CD4-positive, alpha-beta T cell (primary cell): ENCODE data around the gene NUAK1. TPM values are rescaled to one million over a fixed set of nuclear protein-coding genes. Genes with fewer than 3 reads are reported as not detected.

Experiments
- ATAC-seq: fragments of 200-7000 bp; cut with Tn5 transposase; one replicate; pipeline ENCODE4 v1.10.0; 2022; ENCODE audit warnings: mild to moderate bottlenecking; ENCODE audit not compliant: poor library complexity
- CTCF ChIA-PET: fragments of 350-600 bp; sonication (Branson Sonifier 250); formaldehyde crosslinking; loops from one replicate; lab custom pipeline; 2021; ENCODE audit warnings: antibody characterized with exemption, inconsistent platforms; lab: Charles Lee
- POLR2A ChIA-PET: fragments of 350-600 bp; sonication (Branson Sonifier 250); formaldehyde crosslinking; loops from one replicate; lab custom pipeline; 2021; ENCODE audit warnings: antibody characterized with exemption, inconsistent platforms; lab: Charles Lee
- DNase-seq, 14 experiments: peaks; one replicate each; pipeline ENCODE4 v3.0.0-alpha.2; 2013 to 2020; ENCODE audit warnings: mixed read lengths in 2 of 14
- H3K27ac ChIP-seq, 2 donors: one replicate each; pipeline versions ENCODE4 v1.5.1 to v1.7.0; 2013; ENCODE audit warnings: low read length in 2 of 2, low read depth in 1 of 2, mild to moderate bottlenecking in 1 of 2
- H3K27me3 ChIP-seq, 2 experiments: 1 replicate in 1 of 2; 2 replicates in 1 of 2; pipeline versions ENCODE4 v1.6.1 to v1.7.0; 2013; ENCODE audit warnings: low read length in 2 of 2, control low read depth in 1 of 2, mild to moderate bottlenecking in 1 of 2, moderate library complexity in 1 of 2; ENCODE audit not compliant: insufficient read depth in 2 of 2, control insufficient read depth in 1 of 2
- H3K36me3 ChIP-seq: one replicate; pipeline ENCODE4 v1.6.1; 2013; ENCODE audit warnings: low read length, control low read depth; ENCODE audit not compliant: insufficient read depth
- H3K4me1 ChIP-seq: one replicate; pipeline ENCODE4 v1.6.1; 2013; ENCODE audit warnings: low read length, control low read depth; ENCODE audit not compliant: insufficient read depth
- H3K4me3 ChIP-seq: one replicate; pipeline ENCODE4 v1.5.1; 2013; ENCODE audit warnings: mild to moderate bottlenecking, low read length, moderate library complexity
- H3K9me3 ChIP-seq, 2 experiments: 1 replicate in 1 of 2; 2 replicates in 1 of 2; pipeline versions ENCODE4 v1.6.1 to v1.7.0; 2013; ENCODE audit warnings: low read length in 2 of 2, mild to moderate bottlenecking in 2 of 2, control low read depth in 1 of 2, moderate library complexity in 1 of 2; ENCODE audit not compliant: control insufficient read depth in 1 of 2, insufficient read depth in 1 of 2
- H3K27ac Mint-ChIP-seq: one replicate; pipeline ENCODE4 v1.8.0; 2020; ENCODE audit warnings: mixed read lengths
- H3K27me3 Mint-ChIP-seq: one replicate; pipeline ENCODE4 v1.8.0; 2021; ENCODE audit warnings: mixed read lengths
- H3K36me3 Mint-ChIP-seq: one replicate; pipeline ENCODE4 v1.8.0; 2021; ENCODE audit warnings: low read depth, mixed read lengths
- H3K4me1 Mint-ChIP-seq: one replicate; pipeline ENCODE4 v1.8.0; 2021; ENCODE audit warnings: low read depth, mixed read lengths
- H3K4me3 Mint-ChIP-seq: one replicate; pipeline ENCODE4 v1.8.0; 2020; ENCODE audit warnings: mild to moderate bottlenecking, mixed read lengths
- H3K9me3 Mint-ChIP-seq: one replicate; pipeline ENCODE4 v1.8.0; 2020; ENCODE audit warnings: mixed read lengths
- intact Hi-C, 2 experiments: fragments of 100-400 bp; cut with DNase I in 1 of 2; cut with micrococcal nuclease in 1 of 2; formaldehyde crosslinking; loops; one replicate each; pipeline versions ENCODE4 v1.15.1 to v1.9.0; 2023 to 2025; cut with DNase I, micrococcal nuclease
- total RNA-seq, 174 experiments: library from RNA in 2 of 174; stranded (reverse) in 2 of 174; gene quantifications; one replicate each; pipeline ENCODE4 v1.2.3 and lab custom pipeline; 2021 to 2026
- TF ChIP-seq, protein P1 (sequence below): fragments of 200-600 bp; IDR thresholded peaks from one replicate; pipeline ENCODE4 v1.8.0; 2022; ENCODE audit warnings: antibody characterized with exemption, mild to moderate bottlenecking

Gene NUAK1
- total RNA-seq, 2 experiments from 2014 or later = 0.16 TPM; not detected in 1

DNA sequence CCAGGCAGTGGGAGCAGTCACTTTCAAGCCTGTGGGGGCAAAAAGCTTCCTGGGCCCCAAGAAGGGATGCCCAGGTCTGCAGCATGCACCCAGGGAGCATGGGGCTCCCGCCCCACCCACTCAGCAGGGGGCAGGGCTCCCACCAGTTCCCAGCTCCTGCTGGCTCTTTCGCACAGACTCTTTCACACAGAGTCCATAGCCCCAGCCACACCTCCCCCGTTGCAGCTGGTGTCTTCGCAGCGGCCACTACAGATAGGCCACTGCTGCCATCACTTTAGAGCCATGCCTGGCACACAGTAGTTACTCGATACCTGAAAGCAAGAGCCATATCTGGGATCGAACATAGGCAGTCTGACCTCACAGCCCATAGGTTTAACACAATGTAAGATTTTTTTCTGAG lies 98.2 kb downstream of the NUAK1 start:
- no peaks in the 10 kb centered on the region for H3K9me3 Mint-ChIP-seq
- Histone ChIP-seq H3K27me3 (peaks cover 0 to 2% of the 10 kb centered on the region in 2 experiments), H3K4me3 (no peak overlapping the region), H3K36me3 (no peaks in the 10 kb centered on the region), H3K4me1 (no peaks in the 10 kb centered on the region), H3K27ac (no peak overlapping the region), H3K9me3 (peaks cover 0 to 13% of the 10 kb centered on the region in 2 experiments)
- ATAC-seq (no peak), DNase-seq (no peak)
- TF ChIP-seq, protein P1, sequence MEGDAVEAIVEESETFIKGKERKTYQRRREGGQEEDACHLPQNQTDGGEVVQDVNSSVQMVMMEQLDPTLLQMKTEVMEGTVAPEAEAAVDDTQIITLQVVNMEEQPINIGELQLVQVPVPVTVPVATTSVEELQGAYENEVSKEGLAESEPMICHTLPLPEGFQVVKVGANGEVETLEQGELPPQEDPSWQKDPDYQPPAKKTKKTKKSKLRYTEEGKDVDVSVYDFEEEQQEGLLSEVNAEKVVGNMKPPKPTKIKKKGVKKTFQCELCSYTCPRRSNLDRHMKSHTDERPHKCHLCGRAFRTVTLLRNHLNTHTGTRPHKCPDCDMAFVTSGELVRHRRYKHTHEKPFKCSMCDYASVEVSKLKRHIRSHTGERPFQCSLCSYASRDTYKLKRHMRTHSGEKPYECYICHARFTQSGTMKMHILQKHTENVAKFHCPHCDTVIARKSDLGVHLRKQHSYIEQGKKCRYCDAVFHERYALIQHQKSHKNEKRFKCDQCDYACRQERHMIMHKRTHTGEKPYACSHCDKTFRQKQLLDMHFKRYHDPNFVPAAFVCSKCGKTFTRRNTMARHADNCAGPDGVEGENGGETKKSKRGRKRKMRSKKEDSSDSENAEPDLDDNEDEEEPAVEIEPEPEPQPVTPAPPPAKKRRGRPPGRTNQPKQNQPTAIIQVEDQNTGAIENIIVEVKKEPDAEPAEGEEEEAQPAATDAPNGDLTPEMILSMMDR = no peak
- H3K4me1 Mint-ChIP-seq = no peaks in the 10 kb centered on the region
- no peak overlapping the region for H3K4me3 Mint-ChIP-seq
- ChIA-PET CTCF (no interaction called here), POLR2A (no interaction called here)
- intact Hi-C loops = no loop called here
- H3K36me3 Mint-ChIP-seq = no peaks in the 10 kb centered on the region
- no peak overlapping the region for H3K27ac Mint-ChIP-seq
- H3K27me3 Mint-ChIP-seq = peaks cover 20% of the 10 kb centered on the region

DNA sequence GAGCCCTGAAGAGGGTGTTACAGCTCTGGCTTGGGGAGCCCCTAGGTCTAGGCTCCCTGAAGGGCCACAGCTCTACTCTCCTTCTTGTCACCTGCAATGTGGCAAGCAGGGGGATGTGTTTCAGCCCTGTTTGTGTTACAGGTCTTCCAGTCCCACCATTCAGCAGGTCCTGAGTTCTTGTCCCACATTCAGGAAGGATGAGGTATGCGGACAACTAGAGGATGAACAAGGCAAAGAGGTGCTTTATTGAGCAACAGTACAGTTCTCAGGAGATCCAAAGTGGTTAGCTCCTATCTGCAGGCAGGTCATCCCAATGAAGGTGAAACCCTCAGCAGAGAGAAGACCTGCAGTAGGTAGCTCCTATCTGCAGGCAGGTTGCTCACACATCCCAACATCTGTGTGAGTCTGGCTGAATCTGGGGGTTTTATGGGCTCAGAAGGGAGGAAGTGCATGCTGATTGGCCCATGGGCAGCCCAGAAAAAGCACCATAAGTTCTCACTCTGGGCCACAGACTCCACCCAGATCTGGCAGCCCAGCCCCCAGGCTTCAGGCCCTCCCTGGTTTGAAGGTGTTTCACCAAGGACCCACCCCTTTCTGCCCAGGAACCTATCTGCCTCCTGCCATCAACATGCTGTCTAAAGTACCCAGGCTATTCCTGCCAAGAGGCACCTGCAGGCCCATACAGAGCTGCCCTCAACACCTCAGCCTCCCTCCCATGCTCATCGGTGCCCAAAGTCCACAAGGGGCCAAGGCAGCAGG lies 98.9 kb downstream of the NUAK1 start:
- Mint-ChIP-seq H3K9me3 (no peaks in the 10 kb centered on the region), H3K27me3 (peaks cover 20% of the 10 kb centered on the region), H3K4me1 (no peaks in the 10 kb centered on the region), H3K27ac (no peak overlapping the region), H3K36me3 (no peaks in the 10 kb centered on the region), H3K4me3 (no peak overlapping the region)
- no peak for ATAC-seq
- peaks cover 0 to 13% of the 10 kb centered on the region in 2 experiments for H3K9me3 ChIP-seq
- H3K4me1 ChIP-seq = no peaks in the 10 kb centered on the region
- H3K4me3 ChIP-seq = no peak overlapping the region
- no peak overlapping the region for H3K27ac ChIP-seq
- POLR2A ChIA-PET = no interaction called here
- intact Hi-C loops = no loop called here
- H3K36me3 ChIP-seq = no peaks in the 10 kb centered on the region
- peaks cover 0 to 2% of the 10 kb centered on the region in 2 experiments for H3K27me3 ChIP-seq
- no peak for DNase-seq
- TF ChIP-seq, protein P1 = no peak
- CTCF ChIA-PET = no interaction called here

DNA sequence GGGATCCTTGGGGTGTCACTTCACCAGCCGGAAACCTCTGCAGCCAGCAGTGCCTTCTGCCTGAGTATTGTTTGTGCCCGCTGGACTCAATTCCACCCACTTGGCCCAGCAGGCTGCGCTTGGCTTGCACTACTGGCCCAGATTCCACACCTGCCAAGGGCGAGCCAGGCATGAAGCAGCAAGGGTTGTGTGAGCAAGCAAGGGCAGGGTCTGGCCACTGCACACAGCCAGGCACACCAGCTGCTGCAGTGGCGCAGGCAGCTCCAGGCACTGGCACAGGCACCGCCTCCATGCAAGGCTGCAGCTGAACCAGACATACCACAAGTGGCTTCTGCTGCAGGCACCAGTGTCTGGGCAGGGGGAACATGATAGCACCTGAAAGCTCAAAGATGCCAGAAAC lies 99.5 kb downstream of the NUAK1 start:
- TF ChIP-seq, protein P1 = no peak
- CTCF ChIA-PET = no interaction called here

More for the DNA sequence above, 99.5 kb downstream of the NUAK1 start:
- Histone ChIP-seq H3K9me3 (peaks cover 0 to 13% of the 10 kb centered on the region in 2 experiments), H3K27me3 (peaks cover 0 to 2% of the 10 kb centered on the region in 2 experiments), H3K4me3 (no peak overlapping the region), H3K27ac (no peak overlapping the region), H3K36me3 (no peaks in the 10 kb centered on the region), H3K4me1 (no peaks in the 10 kb centered on the region)
- intact Hi-C loops = no loop called here
- H3K27me3 Mint-ChIP-seq = peaks cover 20% of the 10 kb centered on the region
- POLR2A ChIA-PET = no interaction called here
- no peak overlapping the region for H3K4me3 Mint-ChIP-seq
- no peaks in the 10 kb centered on the region for H3K9me3 Mint-ChIP-seq
- H3K36me3 Mint-ChIP-seq = no peaks in the 10 kb centered on the region
- no peaks in the 10 kb centered on the region for H3K4me1 Mint-ChIP-seq
- DNase-seq (no peak), ATAC-seq (no peak)
- H3K27ac Mint-ChIP-seq = no peak overlapping the region
